Body of pancreas (tissue), 4 donors: ENCODE measurements around the gene ZMYND10. TPM values are rescaled to one million over a fixed set of nuclear protein-coding genes. Genes with fewer than 3 reads are reported as not detected.

Source experiments
- ATAC-seq: fragments of 150-250 bp; one replicate; pipeline ENCODE4 v1.9.1; 2016
- DNase-seq, 4 donors: peaks; one replicate each; pipeline ENCODE4 v3.0.0-alpha.2; 2019
- H3K27ac ChIP-seq, 4 donors: fragments of 200-600 bp; sonication (generic); 1 replicate in 3 of 4; 2 replicates in 1 of 4; pipeline versions ENCODE4 v1.5.1 to v1.6.1; 2016 to 2019; ENCODE audit warnings: mild to moderate bottlenecking in 1 of 4, mixed read lengths in 1 of 4, moderate library complexity in 1 of 4
- H3K27me3 ChIP-seq, 2 donors: fragments of 200-600 bp; sonication (generic); one replicate each; pipeline ENCODE4 v1.6.0; 2016; ENCODE audit warnings: mild to moderate bottlenecking in 1 of 2
- H3K36me3 ChIP-seq, 2 donors: fragments of 200-600 bp; sonication (generic); replicated peaks in 1 of 2; 2 replicates each; pipeline ENCODE4 v1.5.1; 2016; ENCODE audit warnings: low read depth in 2 of 2; ENCODE audit not compliant: insufficient read depth in 1 of 2
- H3K4me1 ChIP-seq: fragments of 200-600 bp; sonication (generic); one replicate; pipeline ENCODE4 v1.6.0; 2016
- H3K4me3 ChIP-seq, 2 donors: fragments of 200-600 bp; sonication (generic); 1 replicate in 1 of 2; 2 replicates in 1 of 2; pipeline ENCODE4 v1.5.1; 2016 to 2019
- H3K9me3 ChIP-seq, 3 donors: fragments of 200-600 bp; sonication (generic); 1 replicate in 2 of 3; 2 replicates in 1 of 3; pipeline ENCODE4 v1.5.1; 2016
- CTCF ChIP-seq, 7 experiments: fragments of 450-650 bp in 4 of 7; fragments of 200-600 bp in 3 of 7; sonication (generic) in 3 of 7; IDR thresholded peaks; one replicate each; pipeline ENCODE4 v1.5.1; 2016 to 2019; ENCODE audit warnings: antibody characterized with exemption in 7 of 7
- POLR2A ChIP-seq, 3 donors: fragments of 450-650 bp; IDR thresholded peaks; one replicate each; pipeline ENCODE4 v1.6.1; 2016; ENCODE audit warnings: antibody characterized with exemption in 3 of 3, mild to moderate bottlenecking in 2 of 3
- WGBS, 2 donors: methylation state at CpG; one replicate each; pipeline ENCODE4 v1.1.5; 2017; 5-methylcytosine and 5-hydroxymethylcytosine counted together
- intact Hi-C: fragments of 100-400 bp; cut with DNase I; formaldehyde crosslinking; loops from one replicate; pipeline ENCODE4 v1.15.1; 2023
- total RNA-seq, 2 donors: library from RNA; depleted of rRNA; stranded (reverse); fragments of >200 nt; gene quantifications; one replicate each; pipeline ENCODE4 v1.1.0, GENCODE V29; 2016

ZMYND10 gene
- total RNA-seq, 2 donors from 2014 or later = 1.3 to 2.3 TPM

DNA sequence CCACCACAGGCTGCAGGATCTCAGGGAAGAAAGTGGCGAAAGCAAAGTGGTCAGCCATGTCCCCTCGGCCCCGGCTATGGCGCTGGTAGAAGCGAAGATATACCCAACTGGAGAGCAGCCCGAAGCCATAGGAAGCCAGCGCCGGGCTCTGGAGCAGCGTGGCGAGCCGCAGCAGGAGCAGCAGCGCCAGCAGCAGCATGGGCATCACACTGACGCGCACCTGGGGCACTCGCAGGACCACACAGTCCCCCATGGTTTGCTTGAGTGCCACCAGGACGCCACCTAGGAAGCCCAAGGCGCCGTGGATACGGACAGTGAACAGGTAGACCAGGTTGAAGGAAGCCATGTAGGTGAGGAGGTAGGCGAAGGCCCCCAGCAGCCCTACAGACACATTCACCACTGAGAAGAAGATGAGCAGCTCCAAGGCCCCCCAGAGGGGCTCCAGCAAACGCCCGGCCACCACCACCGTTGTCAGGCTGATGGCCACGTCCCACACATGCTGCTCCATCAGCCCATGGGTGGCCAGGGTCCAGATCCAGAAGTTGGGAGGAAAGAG is 12.9 kb upstream of the ZMYND10 start:
- peak overlapping the region; percentile 49 to 59 for H3K4me3 ChIP-seq
- ATAC-seq (no peak), DNase-seq (no peak)
- TF ChIP-seq POLR2A (IDR thresholded peaks at IDR 0.05) = no peak
- no peak for TF ChIP-seq CTCF (IDR thresholded peaks at IDR 0.05)
- peaks cover 12 to 13% of the 10 kb centered on the region in 2 donors for H3K36me3 ChIP-seq
- intact Hi-C loops = no loop called here
- H3K9me3 ChIP-seq = no peaks in the 10 kb centered on the region
- peaks cover 36% of the 10 kb centered on the region for H3K4me1 ChIP-seq
- peak overlapping the region; percentile 60 to 88 (median 83) for H3K27ac ChIP-seq
- no peaks in the 10 kb centered on the region for H3K27me3 ChIP-seq
- 23 to 28% methylated on average over 16 to 24 of the region's 24 CpGs for WGBS, 2 donors

DNA sequence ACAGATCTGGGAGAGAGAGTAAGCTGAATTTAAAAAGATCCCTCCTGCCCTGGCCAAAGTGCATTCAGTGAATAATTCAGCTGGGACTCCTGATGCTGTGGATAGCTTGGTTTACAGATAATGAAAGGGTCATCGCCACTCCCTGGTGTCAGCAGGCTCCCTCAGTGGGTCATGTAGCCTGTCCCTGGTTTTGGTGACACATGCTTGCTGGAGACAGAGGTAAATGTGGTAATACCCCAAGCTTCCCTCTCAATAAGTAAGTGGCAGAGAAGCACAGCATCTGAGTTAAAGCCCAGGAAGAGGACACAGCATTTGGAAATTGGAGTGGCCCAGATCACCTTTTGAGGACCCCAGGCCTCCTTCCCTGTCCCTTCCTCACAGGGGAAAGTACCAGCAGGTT is 11.9 kb upstream of the ZMYND10 start:
- peaks cover 13 to 14% of the 10 kb centered on the region in 2 donors for H3K36me3 ChIP-seq
- peak overlapping the region in 3 of 4 donors; percentile 4 to 88 (median 86) for H3K27ac ChIP-seq
- TF ChIP-seq POLR2A (IDR thresholded peaks at IDR 0.05) = no peak
- no peak for TF ChIP-seq CTCF (IDR thresholded peaks at IDR 0.05)
- H3K4me3 ChIP-seq = no peak overlapping the region
- no peaks in the 10 kb centered on the region for H3K9me3 ChIP-seq
- ATAC-seq = no peak
- 43 to 71% methylated on average over 1 of the region's 1 CpG for WGBS, 2 donors
- intact Hi-C loops = no loop called here
- no peaks in the 10 kb centered on the region for H3K27me3 ChIP-seq
- DNase-seq = no peak
- peaks cover 36% of the 10 kb centered on the region for H3K4me1 ChIP-seq

GRCh38 chr3:50356553-50356952 is 11.0 kb upstream of the ZMYND10 start:
- DNase-seq = peak; percentile 44 to 68 (median 62)
- ATAC-seq = no peak
- 30 to 37% methylated on average over 5 of the region's 5 CpGs for WGBS, 2 donors
- no peaks in the 10 kb centered on the region for H3K9me3 ChIP-seq
- TF ChIP-seq CTCF (IDR thresholded peaks at IDR 0.05) (no peak), POLR2A (IDR thresholded peaks at IDR 0.05) (no peak)
- intact Hi-C loops = no loop called here
- H3K4me1 ChIP-seq = peaks cover 40% of the 10 kb centered on the region
- H3K27me3 ChIP-seq = no peaks in the 10 kb centered on the region
- H3K27ac ChIP-seq = peak overlapping the region in 3 of 4 donors; percentile 4 to 44 (median 31)
- H3K4me3 ChIP-seq = no peak overlapping the region
- peaks cover 13 to 14% of the 10 kb centered on the region in 2 donors for H3K36me3 ChIP-seq

DNA sequence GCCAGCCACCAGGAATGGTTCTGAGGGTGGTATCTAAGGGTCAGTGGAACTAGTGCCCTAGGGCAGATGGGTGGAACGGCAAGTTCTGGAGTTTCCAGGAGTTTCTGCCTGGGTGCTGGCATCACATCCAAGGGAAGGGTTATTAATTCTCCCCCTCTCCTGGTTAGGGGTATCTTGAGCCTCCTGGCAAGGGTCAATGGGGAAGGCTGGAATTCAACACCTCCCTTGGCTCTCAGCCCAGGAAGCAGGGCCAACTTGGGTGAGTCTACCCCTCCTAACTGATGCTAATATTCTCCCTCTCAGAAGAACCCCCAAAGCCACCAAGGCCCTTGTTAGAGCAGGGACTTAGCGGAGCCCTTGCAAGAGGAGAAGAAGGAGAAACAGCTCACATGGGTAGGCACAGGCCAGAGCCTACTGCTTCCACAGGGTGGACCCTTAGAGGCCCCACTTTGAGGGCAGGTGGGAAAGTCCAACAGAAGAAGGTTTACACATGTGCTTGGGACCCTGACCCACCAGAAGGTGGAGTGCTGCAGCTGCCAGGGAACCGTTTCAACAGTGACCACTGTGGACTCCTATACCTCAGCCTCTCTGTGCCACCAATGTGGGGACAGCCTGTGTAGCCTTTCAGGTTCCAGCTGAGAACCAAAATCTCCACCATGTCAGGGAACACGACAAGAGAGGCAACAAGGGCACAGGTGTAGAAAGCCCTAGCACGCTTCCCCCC is 10.5 kb upstream of the ZMYND10 start:
- 56 to 58% methylated on average over 4 to 5 of the region's 5 CpGs for WGBS, 2 donors
- H3K4me1 ChIP-seq = peaks cover 45% of the 10 kb centered on the region

More for the DNA sequence above, 10.5 kb upstream of the ZMYND10 start:
- Histone ChIP-seq H3K27ac (peak overlapping the region in 3 of 4 donors; percentile 4 to 44 (median 31)), H3K36me3 (peaks cover 13 to 14% of the 10 kb centered on the region in 2 donors), H3K9me3 (no peaks in the 10 kb centered on the region), H3K4me3 (no peak overlapping the region), H3K27me3 (no peaks in the 10 kb centered on the region)
- ATAC-seq (no peak), DNase-seq (peak in 3 of 4 donors; percentile 34 to 62 (median 45))
- TF ChIP-seq POLR2A (IDR thresholded peaks at IDR 0.05) (no peak), CTCF (IDR thresholded peaks at IDR 0.05) (no peak)
- intact Hi-C loops = no loop called here
